ENCODE results near the gene POC1B.

GRCh38 chr12:89476904-89477595, 48.8 kb downstream of the POC1B start:
- no peak for TF ChIP-seq POLR2A (IDR thresholded peaks at IDR 0.05)
- TF ChIP-seq CTCF (IDR thresholded peaks at IDR 0.05) = no peak
